Keratinocyte (primary cell): Measurements from ENCODE around the gene ARHGAP9. TPM values are rescaled to one million over a fixed set of nuclear protein-coding genes. Genes with fewer than 3 reads are reported as not detected.

ENCODE experiments used
- DNase-seq: peaks from one replicate; pipeline ENCODE4 v3.0.0-alpha.2; 2011; ENCODE audit warnings: low read depth, missing footprints, low spot score
- FAIRE-seq: peaks from 2 replicates; lab custom pipeline; 2011; peaks lifted over from hg19 to GRCh38; lab: Jason Lieb, UNC
- H2AFZ ChIP-seq: 2 replicates; pipeline ENCODE4 v1.6.0; 2012; ENCODE audit warnings: low read length, control low read depth, inconsistent platforms; ENCODE audit not compliant: control insufficient read depth
- H3K27ac ChIP-seq: 2 replicates; pipeline ENCODE4 v1.5.1; 2011; ENCODE audit warnings: low read length; ENCODE audit not compliant: control insufficient read depth, insufficient read depth
- H3K27me3 ChIP-seq: 3 replicates; pipeline ENCODE4 v1.6.0; 2011; ENCODE audit warnings: low read length; ENCODE audit not compliant: control insufficient read depth, insufficient read depth; ENCODE audit errors: extremely low read depth
- H3K36me3 ChIP-seq, 2 experiments: 2 replicates in 1 of 2; 3 replicates in 1 of 2; pipeline ENCODE4 v1.5.1; 2011; ENCODE audit warnings: low read length in 2 of 2, mild to moderate bottlenecking in 1 of 2; ENCODE audit not compliant: control insufficient read depth in 2 of 2, insufficient read depth in 2 of 2; ENCODE audit errors: extremely low read depth in 1 of 2
- H3K4me1 ChIP-seq: 3 replicates; pipeline ENCODE4 v1.5.1; 2011; ENCODE audit warnings: low read length; ENCODE audit not compliant: control insufficient read depth, insufficient read depth; ENCODE audit errors: extremely low read depth
- H3K4me2 ChIP-seq: 3 replicates; pipeline ENCODE4 v1.6.0; 2011; ENCODE audit warnings: low read depth, low read length; ENCODE audit not compliant: control insufficient read depth, insufficient read depth; ENCODE audit errors: extremely low read depth
- H3K4me3 ChIP-seq, 3 experiments: fragments of 200-600 bp in 1 of 3; sonication (generic) in 1 of 3; 2 replicates in 2 of 3; 3 replicates in 1 of 3; pipeline ENCODE4 v1.5.1; 2011 to 2016; ENCODE audit warnings: low read length in 3 of 3, mild to moderate bottlenecking in 3 of 3, control low read depth in 2 of 3, inconsistent platforms in 1 of 3, low read depth in 1 of 3, mixed read lengths in 1 of 3, mixed run types in 1 of 3, moderate library complexity in 1 of 3; ENCODE audit not compliant: control insufficient read depth in 2 of 3, insufficient read depth in 2 of 3; ENCODE audit errors: extremely low read depth in 1 of 3
- H3K79me2 ChIP-seq: 2 replicates; pipeline ENCODE4 v1.6.0; 2012; ENCODE audit warnings: low read length; ENCODE audit not compliant: control insufficient read depth, insufficient read depth
- H3K9ac ChIP-seq: 3 replicates; pipeline ENCODE4 v1.6.0; 2011; ENCODE audit warnings: low read length; ENCODE audit not compliant: control insufficient read depth, insufficient read depth; ENCODE audit errors: extremely low read depth
- H3K9me1 ChIP-seq: 3 replicates; pipeline ENCODE4 v1.6.0; 2011; ENCODE audit warnings: low read length; ENCODE audit not compliant: control insufficient read depth, insufficient read depth; ENCODE audit errors: extremely low read depth
- H3K9me3 ChIP-seq: 2 replicates; pipeline ENCODE4 v1.5.1; 2012; ENCODE audit warnings: low read depth, low read length; ENCODE audit not compliant: control insufficient read depth
- H4K20me1 ChIP-seq: 3 replicates; pipeline ENCODE4 v1.6.0; 2011; ENCODE audit warnings: low read length; ENCODE audit not compliant: control insufficient read depth, insufficient read depth; ENCODE audit errors: extremely low read depth
- EZH2 ChIP-seq: IDR thresholded peaks from one replicate; pipeline ENCODE4 v1.6.1; 2012; ENCODE audit warnings: inconsistent platforms, mild to moderate bottlenecking, low read length, moderate library complexity
- dilution Hi-C: fragments of 300-500 bp; cut with MboI; formaldehyde crosslinking; loops from one replicate; pipeline ENCODE4 v1.7.0; 2020; ENCODE audit warnings: low sequenced_read_pairs; ENCODE audit not compliant: extremely low pct_ligation_motif_present
- polyA plus RNA-seq, 5 experiments: library from polyadenylated mRNA; depleted of rRNA in 3 of 5; stranded (reverse) in 3 of 5; stranded (forward) in 1 of 5; unstranded in 1 of 5; fragments of >200 nt; gene quantifications; 1 replicate in 1 of 5; 2 replicates in 3 of 5; 3 replicates in 1 of 5; pipeline versions ENCODE4 v1.2.1 to v1.2.3, GENCODE V29; 2011 to 2012; ENCODE audit warnings: missing spikeins in 2 of 5, low read depth in 1 of 5, low replicate concordance in 1 of 5
- TF ChIP-seq, protein P1 (sequence below), 3 experiments: IDR thresholded peaks in 1 of 3; conservative IDR thresholded peaks in 1 of 3; optimal IDR thresholded peaks in 1 of 3; 2 replicates in 2 of 3; 3 replicates in 1 of 3; pipeline versions ENCODE3 to v1.5.1; 2011; ENCODE audit warnings: low read length in 3 of 3, mild to moderate bottlenecking in 3 of 3, moderate library complexity in 2 of 3, control low read depth in 1 of 3, inconsistent platforms in 1 of 3; ENCODE audit not compliant: insufficient read depth in 2 of 3; ENCODE audit errors: extremely low read depth in 1 of 3

The ARHGAP9 gene
- polyA plus RNA-seq, 1 donor (not counting 4 experiments of a cell fraction or from before 2014, with no cell fraction given) = not detected

DNA sequence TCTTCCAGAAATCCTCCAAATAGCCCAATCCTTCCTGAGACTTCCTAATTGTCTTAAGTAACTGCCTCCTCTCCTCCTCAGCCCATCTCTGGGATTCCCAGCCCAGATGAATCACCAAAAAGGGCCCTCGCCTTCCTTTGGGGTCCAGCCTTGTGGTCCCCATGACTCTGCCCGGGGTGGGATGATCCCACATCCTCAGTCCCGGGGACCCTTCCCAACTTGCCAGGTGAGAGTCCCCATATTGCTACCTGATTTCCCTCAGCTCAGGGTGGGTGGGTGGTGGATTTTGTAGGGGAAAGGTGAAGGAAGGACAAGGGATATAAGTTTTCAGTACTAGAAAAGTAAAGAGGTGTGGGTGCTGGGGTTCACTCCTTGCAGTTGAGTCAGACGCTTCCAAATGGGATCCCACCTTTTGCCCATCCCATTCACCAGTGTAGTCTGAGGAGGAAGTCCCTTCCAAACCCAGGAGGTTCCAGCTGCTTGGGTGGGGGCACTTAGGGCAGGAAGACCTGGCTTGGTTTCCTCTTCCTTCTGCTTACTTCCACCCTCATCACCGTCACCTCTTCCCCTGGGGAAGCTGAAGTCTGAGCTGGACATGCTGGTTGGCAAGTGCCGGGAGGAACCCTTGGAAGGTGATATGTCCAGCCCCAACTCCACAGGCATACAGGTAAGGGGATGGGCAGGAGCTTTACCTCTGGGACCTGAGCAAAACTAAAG lies 14.5 kb downstream of the ARHGAP9 start:
- TF ChIP-seq EZH2 = no peak
- TF ChIP-seq, protein P1, sequence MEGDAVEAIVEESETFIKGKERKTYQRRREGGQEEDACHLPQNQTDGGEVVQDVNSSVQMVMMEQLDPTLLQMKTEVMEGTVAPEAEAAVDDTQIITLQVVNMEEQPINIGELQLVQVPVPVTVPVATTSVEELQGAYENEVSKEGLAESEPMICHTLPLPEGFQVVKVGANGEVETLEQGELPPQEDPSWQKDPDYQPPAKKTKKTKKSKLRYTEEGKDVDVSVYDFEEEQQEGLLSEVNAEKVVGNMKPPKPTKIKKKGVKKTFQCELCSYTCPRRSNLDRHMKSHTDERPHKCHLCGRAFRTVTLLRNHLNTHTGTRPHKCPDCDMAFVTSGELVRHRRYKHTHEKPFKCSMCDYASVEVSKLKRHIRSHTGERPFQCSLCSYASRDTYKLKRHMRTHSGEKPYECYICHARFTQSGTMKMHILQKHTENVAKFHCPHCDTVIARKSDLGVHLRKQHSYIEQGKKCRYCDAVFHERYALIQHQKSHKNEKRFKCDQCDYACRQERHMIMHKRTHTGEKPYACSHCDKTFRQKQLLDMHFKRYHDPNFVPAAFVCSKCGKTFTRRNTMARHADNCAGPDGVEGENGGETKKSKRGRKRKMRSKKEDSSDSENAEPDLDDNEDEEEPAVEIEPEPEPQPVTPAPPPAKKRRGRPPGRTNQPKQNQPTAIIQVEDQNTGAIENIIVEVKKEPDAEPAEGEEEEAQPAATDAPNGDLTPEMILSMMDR (optimal IDR thresholded peaks at IDR 0.05 in 1 of 3, IDR thresholded peaks at IDR 0.05 in 1 of 3, conservative IDR thresholded peaks at IDR 0.05 in 1 of 3; ENCODE audit: extremely low read depth in 1 of 3, insufficient read depth in 2 of 3, low read length in 3 of 3) = no peak
- Histone ChIP-seq H2AFZ (no peak overlapping the region), H3K9me1 (no peaks in the 10 kb centered on the region), H3K4me1 (peaks cover 15% of the 10 kb centered on the region), H3K79me2 (no peaks in the 10 kb centered on the region), H3K9me3 (no peaks in the 10 kb centered on the region), H3K36me3 (no peaks in the 10 kb centered on the region), H3K4me2 (no peak overlapping the region), H3K9ac (no peak overlapping the region), H4K20me1 (no peaks in the 10 kb centered on the region), H3K27ac (no peak overlapping the region), H3K4me3 (no peak overlapping the region), H3K27me3 (peaks cover 47% of the 10 kb centered on the region)
- dilution Hi-C loops = no loop called here
- FAIRE-seq = no peak
- DNase-seq = no peak

DNA sequence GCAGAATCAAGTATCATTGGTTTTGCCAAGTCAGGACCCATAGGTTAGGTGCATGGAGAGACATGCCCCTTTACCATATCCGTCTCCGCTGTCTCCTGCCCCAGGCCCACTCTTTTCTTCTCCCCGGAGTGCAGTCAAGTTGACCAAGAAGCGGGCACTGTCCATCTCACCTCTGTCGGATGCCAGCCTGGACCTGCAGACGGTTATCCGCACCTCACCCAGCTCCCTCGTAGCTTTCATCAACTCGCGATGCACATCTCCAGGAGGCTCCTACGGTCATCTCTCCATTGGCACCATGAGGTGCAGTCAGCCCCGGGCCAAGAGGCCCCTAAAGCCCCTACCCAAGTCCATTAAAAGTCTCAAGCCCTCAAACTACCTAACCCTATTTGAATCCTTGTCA lies 15.1 kb downstream of the ARHGAP9 start:
- Histone ChIP-seq H3K36me3 (no peaks in the 10 kb centered on the region), H3K4me2 (no peak overlapping the region), H3K9me1 (no peaks in the 10 kb centered on the region), H3K4me3 (no peak overlapping the region), H3K9me3 (no peaks in the 10 kb centered on the region), H3K27me3 (peaks cover 42% of the 10 kb centered on the region), H3K79me2 (no peaks in the 10 kb centered on the region), H3K9ac (no peak overlapping the region), H4K20me1 (no peaks in the 10 kb centered on the region), H3K4me1 (peaks cover 15% of the 10 kb centered on the region), H3K27ac (no peak overlapping the region), H2AFZ (no peak overlapping the region)
- TF ChIP-seq, protein P1 (optimal IDR thresholded peaks at IDR 0.05 in 1 of 3, IDR thresholded peaks at IDR 0.05 in 1 of 3, conservative IDR thresholded peaks at IDR 0.05 in 1 of 3; ENCODE audit: extremely low read depth in 1 of 3, insufficient read depth in 2 of 3, low read length in 3 of 3) = no peak
- no peak for TF ChIP-seq EZH2
- DNase-seq (no peak), FAIRE-seq (no peak)
- dilution Hi-C loops = no loop called here
